Left lung (tissue), 10 donors: ENCODE data around the gene PIK3C2G. TPM values are rescaled to one million over a fixed set of nuclear protein-coding genes. Genes with fewer than 3 reads are reported as not detected.
"Not testable (repeated sequence)": the region's sequence is repeated elsewhere in the genome, so short reads cannot be mapped to it uniquely, and the experiment has no call there.

Experiments used
- ATAC-seq: fragments of 200-7000 bp; cut with Tn5 transposase; one replicate; pipeline ENCODE4 v1.9.1; 2020; ENCODE audit warnings: moderate library complexity
- DNase-seq, 4 donors: peaks; one replicate each; pipeline ENCODE4 v3.0.0-alpha.2; 2013 to 2020
- H3K27ac ChIP-seq, 2 donors: fragments of 200-600 bp; sonication (generic) in 1 of 2; one replicate each; pipeline versions ENCODE4 v1.5.0 to v1.8.0; 2020 to 2021
- H3K27me3 ChIP-seq, 2 donors: fragments of 200-600 bp; sonication (generic) in 1 of 2; one replicate each; pipeline versions ENCODE4 v1.5.0 to v1.8.0; 2020 to 2021
- H3K36me3 ChIP-seq, 2 donors: fragments of 200-600 bp; sonication (generic) in 1 of 2; one replicate each; pipeline versions ENCODE4 v1.5.0 to v1.8.0; 2020 to 2021
- H3K4me1 ChIP-seq, 2 donors: fragments of 200-600 bp; one replicate each; pipeline ENCODE4 v1.8.0; 2021
- H3K4me3 ChIP-seq, 2 donors: fragments of 200-600 bp; sonication (generic) in 1 of 2; one replicate each; pipeline versions ENCODE4 v1.5.0 to v1.8.0; 2020 to 2021; ENCODE audit warnings: mild to moderate bottlenecking in 1 of 2
- H3K9me3 ChIP-seq, 2 donors: fragments of 200-600 bp; sonication (generic) in 1 of 2; one replicate each; pipeline versions ENCODE4 v1.5.0 to v1.8.0; 2020 to 2021
- intact Hi-C, 2 donors: fragments of 100-400 bp; cut with DNase I; formaldehyde crosslinking; loops; one replicate each; pipeline versions ENCODE4 v1.11.2 to v1.14.2; 2022
- polyA plus RNA-seq, 6 donors: library from polyadenylated mRNA; unstranded; fragments of 120-200 nt; gene quantifications; one replicate each; pipeline ENCODE4 v1.2.1, GENCODE V29; 2013; ENCODE audit not compliant: insufficient read length in 6 of 6
- total RNA-seq, 2 donors: library from RNA; stranded (reverse); fragmentation: NEBNext Ultra II Directional; extraction: Animal tissue kit (Norgen Biotek cat#: 25700); gene quantifications; one replicate each; pipeline ENCODE4 v1.2.1, GENCODE V29; 2021
- TF ChIP-seq, protein P1 (sequence below), 2 donors: fragments of 200-600 bp; sonication (generic) in 1 of 2; IDR thresholded peaks; one replicate each; pipeline versions ENCODE4 v1.5.0 to v1.8.0; 2021; ENCODE audit warnings: antibody characterized with exemption in 2 of 2
- donor health status: DM: no; HTN: yes; CAD: no.
- donor health status: DM: no; HTN: no; CAD: no.

Gene PIK3C2G
- total and polyA plus RNA-seq, 8 donors, result 0.13 to 28.1 (median 17.9) TPM

DNA sequence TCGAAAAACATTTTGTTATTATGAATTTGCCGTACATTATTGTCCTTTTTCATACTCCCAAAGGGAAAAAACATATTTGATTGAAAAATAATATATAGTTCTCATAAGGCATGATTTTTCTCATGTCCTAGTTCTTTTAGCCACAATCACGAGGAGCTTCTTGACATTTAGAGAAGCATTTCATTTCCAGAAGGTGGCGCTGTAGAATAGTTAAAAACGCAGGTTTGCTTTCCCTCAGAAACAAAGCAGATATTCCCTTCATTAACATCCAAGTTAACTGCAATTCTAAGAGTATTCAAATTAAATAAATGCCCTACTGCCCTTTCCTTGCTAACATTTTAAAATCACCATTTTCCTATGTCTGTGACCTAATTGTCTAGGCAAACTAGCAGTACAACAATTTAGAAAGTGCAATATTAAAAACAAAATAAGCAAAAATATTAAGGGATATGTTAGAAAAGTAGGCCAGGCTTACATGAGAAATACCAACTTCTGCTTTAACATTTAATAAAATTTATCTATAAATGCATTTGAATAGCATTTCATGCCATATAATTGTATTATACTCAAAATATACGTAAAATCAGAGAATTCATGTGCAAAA, 10.9 kb upstream of the PIK3C2G start:
- Histone ChIP-seq H3K27ac (no peak overlapping the region), H3K4me3 (no peak overlapping the region), H3K36me3 (no peaks in the 10 kb centered on the region), H3K27me3 (no peaks in the 10 kb centered on the region), H3K9me3 (no peaks in the 10 kb centered on the region), H3K4me1 (no peaks in the 10 kb centered on the region)
- ATAC-seq (peak; percentile 63), DNase-seq (peak in 2 of 4 donors; percentile 54 to 79)
- TF ChIP-seq, protein P1, sequence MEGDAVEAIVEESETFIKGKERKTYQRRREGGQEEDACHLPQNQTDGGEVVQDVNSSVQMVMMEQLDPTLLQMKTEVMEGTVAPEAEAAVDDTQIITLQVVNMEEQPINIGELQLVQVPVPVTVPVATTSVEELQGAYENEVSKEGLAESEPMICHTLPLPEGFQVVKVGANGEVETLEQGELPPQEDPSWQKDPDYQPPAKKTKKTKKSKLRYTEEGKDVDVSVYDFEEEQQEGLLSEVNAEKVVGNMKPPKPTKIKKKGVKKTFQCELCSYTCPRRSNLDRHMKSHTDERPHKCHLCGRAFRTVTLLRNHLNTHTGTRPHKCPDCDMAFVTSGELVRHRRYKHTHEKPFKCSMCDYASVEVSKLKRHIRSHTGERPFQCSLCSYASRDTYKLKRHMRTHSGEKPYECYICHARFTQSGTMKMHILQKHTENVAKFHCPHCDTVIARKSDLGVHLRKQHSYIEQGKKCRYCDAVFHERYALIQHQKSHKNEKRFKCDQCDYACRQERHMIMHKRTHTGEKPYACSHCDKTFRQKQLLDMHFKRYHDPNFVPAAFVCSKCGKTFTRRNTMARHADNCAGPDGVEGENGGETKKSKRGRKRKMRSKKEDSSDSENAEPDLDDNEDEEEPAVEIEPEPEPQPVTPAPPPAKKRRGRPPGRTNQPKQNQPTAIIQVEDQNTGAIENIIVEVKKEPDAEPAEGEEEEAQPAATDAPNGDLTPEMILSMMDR (IDR thresholded peaks at IDR 0.05), result peak; percentile 31 to 43
- intact Hi-C loops, result no loop called here

DNA sequence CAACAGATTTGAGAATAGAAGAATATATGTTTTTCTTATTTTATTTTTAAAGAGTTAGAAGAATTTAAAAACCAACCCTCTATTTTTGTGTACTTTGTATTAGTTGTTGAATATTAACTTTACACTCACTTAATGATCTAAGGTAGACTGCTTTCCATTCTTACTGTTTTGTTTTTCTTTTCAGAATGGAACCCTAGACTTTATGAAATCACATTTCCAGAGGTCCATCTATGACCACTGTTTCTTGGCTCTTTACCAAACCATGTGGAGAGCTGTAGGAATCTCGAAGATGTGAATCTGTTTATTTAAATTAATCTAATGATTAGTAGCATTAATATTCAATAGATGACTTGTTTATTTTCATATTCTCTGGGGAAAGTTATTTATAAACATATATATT, 7.2 kb upstream of the PIK3C2G start:
- TF ChIP-seq, protein P1 (IDR thresholded peaks at IDR 0.05), result no peak
- Histone ChIP-seq H3K27me3 (no peaks in the 10 kb centered on the region), H3K27ac (no peak overlapping the region), H3K36me3 (no peaks in the 10 kb centered on the region), H3K4me3 (no peak overlapping the region), H3K9me3 (no peaks in the 10 kb centered on the region), H3K4me1 (no peaks in the 10 kb centered on the region)
- ATAC-seq, result no peak
- intact Hi-C loops, result no loop called here
- no peak for DNase-seq

- ATAC-seq, intact Hi-C loops, H3K27me3 ChIP-seq, DNase-seq, H3K9me3 ChIP-seq, H3K36me3 ChIP-seq, H3K4me3 ChIP-seq, H3K27ac ChIP-seq, H3K4me1 ChIP-seq: not testable (repeated sequence)
Measured at GRCh38 chr12:18255004-18255403, 6.3 kb upstream of the PIK3C2G start.

DNA sequence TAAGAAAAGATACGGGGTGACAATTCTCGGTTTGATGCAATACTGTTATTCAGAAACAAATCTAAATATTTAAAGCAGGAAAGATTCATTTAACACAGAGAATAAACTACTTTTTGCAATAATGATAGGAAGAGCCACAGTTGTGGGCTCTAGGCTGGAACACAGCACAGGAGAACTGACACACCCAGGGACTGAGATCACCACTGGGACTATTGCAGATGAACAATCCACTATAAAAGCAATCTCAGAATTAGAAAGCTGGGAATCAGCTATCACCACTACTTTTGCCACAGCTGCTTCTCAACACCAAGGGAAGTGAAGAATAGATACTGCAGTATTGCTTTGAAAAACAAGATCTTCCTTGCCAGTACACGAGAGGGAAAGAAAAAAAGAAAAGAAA, 4.1 kb upstream of the PIK3C2G start:
- Histone ChIP-seq H3K27me3 (no peaks in the 10 kb centered on the region), H3K4me3 (no peak overlapping the region), H3K27ac (no peak overlapping the region), H3K9me3 (no peaks in the 10 kb centered on the region), H3K4me1 (no peaks in the 10 kb centered on the region), H3K36me3 (no peaks in the 10 kb centered on the region)
- TF ChIP-seq, protein P1 (IDR thresholded peaks at IDR 0.05), result no peak
- ATAC-seq, result no peak
- no peak for DNase-seq
- intact Hi-C loops, result no loop called here

GRCh38 chr12:18258929-18259328, 2.4 kb upstream of the PIK3C2G start:
- Histone ChIP-seq H3K9me3 (no peaks in the 10 kb centered on the region), H3K4me3 (no peak overlapping the region), H3K36me3 (no peaks in the 10 kb centered on the region), H3K27ac (no peak overlapping the region), H3K27me3 (no peaks in the 10 kb centered on the region), H3K4me1 (no peaks in the 10 kb centered on the region)
- TF ChIP-seq, protein P1 (IDR thresholded peaks at IDR 0.05), result no peak
- intact Hi-C loops, result no loop called here
- no peak for ATAC-seq
- DNase-seq, result no peak
